GM12892 (cell line): Measurements from ENCODE around the gene TMPRSS7.

Experiments used
- POLR2A ChIP-seq: IDR thresholded peaks from 2 replicates; pipeline ENCODE4 v1.6.1; 2011; ENCODE audit warnings: low read depth, low read length, control low read depth
- POLR2AphosphoS5 ChIP-seq: IDR thresholded peaks from 2 replicates; pipeline ENCODE4 v1.6.1; 2011; ENCODE audit warnings: low read depth, low read length, control low read depth

DNA sequence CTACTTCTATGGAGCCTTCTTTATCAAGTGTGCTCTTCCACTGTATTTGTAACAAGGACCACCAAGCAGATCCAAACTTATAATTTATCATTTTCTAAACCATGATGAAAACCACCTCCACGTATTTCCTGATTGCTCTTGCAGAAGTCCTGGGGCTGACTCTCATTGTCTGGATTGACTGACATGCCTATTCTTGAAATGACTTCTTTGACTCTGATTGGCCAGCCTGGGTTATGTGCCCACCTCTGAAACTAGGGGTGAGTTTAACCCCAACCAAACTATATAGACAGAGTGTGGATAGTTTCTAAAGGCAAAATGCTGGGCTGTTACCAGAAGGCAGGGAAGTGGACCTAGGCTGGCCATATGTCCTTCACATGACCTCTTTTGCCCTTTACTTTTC, 12.7 kb downstream of the TMPRSS7 start:
- no peak for TF ChIP-seq POLR2AphosphoS5
- TF ChIP-seq POLR2A = no peak
